ENCODE results near the gene CRACR2B.

DNA sequence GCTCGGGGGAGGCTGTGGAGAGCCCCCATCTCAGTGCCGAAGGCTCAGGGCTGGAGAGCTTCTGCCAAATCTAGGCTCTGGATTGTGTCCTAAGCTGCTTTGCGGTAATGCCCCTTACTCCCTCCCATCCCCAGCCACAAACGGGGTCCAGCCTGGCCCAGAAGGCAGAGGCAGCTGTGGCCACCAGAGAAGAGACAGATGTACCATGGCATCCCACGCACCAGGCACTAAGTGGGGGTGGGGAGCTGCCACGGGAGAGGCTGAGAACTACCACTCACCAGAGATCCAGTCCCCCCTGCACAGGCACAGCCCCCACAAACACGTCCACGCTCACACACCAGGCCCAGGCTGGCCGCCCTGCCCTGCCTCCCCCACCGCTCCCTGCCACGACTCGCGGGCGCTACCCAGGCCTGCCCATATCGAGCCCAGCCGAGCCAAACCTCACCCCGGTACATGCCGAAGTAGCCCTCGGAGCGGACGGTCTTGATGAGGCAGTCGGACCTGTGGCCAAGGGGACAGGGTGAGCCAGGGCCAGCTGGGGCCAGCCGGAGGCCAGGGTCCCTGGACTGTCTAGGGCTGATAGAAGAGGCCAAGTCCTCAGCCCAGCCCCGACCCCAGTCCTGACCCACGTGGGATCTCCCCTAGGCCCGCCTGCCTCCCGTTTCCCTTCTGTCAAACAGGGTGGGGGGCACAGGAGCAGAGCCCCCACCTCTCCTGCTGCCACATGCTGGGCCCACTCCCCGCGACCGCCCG, 33.5 kb upstream of the CRACR2B start:
- TF ChIP-seq POLR2A (IDR thresholded peaks at IDR 0.05): no peak
- TF ChIP-seq, protein P1, sequence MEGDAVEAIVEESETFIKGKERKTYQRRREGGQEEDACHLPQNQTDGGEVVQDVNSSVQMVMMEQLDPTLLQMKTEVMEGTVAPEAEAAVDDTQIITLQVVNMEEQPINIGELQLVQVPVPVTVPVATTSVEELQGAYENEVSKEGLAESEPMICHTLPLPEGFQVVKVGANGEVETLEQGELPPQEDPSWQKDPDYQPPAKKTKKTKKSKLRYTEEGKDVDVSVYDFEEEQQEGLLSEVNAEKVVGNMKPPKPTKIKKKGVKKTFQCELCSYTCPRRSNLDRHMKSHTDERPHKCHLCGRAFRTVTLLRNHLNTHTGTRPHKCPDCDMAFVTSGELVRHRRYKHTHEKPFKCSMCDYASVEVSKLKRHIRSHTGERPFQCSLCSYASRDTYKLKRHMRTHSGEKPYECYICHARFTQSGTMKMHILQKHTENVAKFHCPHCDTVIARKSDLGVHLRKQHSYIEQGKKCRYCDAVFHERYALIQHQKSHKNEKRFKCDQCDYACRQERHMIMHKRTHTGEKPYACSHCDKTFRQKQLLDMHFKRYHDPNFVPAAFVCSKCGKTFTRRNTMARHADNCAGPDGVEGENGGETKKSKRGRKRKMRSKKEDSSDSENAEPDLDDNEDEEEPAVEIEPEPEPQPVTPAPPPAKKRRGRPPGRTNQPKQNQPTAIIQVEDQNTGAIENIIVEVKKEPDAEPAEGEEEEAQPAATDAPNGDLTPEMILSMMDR (IDR thresholded peaks at IDR 0.05): no peak
